ENCODE data around the gene HOXA10.

HOXA10 gene

DNA sequence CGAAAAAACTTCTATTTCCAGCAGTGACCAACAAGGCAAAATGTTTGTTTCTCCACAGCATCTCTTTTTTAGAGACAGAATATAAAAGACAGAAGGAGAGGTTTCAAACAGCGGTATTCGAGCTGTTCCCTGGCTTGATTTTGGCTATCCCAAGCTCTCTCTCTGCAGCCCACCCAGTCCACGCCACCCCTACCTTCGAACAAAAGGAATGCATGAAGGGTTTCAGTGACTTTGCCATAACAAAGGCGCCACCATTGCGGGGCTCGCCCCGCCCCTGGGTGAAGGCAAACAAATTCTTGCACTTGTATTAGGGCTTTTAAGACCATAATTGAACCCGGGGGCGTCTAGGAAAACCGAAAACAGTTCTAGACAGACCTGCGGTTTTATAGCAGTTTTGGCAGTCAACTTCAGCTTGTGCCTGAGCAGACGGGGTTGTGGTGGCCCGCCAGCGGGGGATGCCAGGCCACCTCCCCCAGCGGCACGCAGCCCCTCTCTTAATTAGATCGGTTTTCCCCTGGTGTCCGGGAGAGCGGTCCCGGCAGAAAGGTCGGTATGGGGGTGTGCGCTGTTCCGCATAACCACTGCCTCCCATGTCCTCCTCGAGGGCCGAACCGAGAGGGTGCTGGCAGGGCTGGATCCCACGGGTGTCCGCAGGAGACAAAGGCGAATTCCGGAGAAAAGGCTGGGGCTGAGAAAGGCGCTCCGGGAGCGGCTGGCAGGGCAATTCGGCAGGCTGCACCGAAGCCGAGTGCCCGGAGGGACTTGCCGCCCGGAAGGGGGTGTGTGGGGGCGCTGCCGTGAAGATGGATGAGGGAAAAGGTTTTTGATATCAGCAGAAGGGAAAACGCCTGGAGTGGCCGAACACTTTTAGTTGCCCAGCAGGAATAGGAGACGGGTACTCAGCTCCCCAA is 13.6 kb upstream of the HOXA10 start:
- no peak for FAIRE-seq
- TF ChIP-seq POLR2AphosphoS5 (IDR thresholded peaks at IDR 0.05; ENCODE audit: low read depth, low read length) = no peak
- no peak for TF ChIP-seq TAF1 (IDR thresholded peaks at IDR 0.05; ENCODE audit: borderline replicate concordance, low read depth, low read length)
- TF ChIP-seq POLR2A (IDR thresholded peaks at IDR 0.05; ENCODE audit: low read depth, low read length) = no peak
- DNase-seq (ENCODE audit: insufficient read length) = no peak

DNA sequence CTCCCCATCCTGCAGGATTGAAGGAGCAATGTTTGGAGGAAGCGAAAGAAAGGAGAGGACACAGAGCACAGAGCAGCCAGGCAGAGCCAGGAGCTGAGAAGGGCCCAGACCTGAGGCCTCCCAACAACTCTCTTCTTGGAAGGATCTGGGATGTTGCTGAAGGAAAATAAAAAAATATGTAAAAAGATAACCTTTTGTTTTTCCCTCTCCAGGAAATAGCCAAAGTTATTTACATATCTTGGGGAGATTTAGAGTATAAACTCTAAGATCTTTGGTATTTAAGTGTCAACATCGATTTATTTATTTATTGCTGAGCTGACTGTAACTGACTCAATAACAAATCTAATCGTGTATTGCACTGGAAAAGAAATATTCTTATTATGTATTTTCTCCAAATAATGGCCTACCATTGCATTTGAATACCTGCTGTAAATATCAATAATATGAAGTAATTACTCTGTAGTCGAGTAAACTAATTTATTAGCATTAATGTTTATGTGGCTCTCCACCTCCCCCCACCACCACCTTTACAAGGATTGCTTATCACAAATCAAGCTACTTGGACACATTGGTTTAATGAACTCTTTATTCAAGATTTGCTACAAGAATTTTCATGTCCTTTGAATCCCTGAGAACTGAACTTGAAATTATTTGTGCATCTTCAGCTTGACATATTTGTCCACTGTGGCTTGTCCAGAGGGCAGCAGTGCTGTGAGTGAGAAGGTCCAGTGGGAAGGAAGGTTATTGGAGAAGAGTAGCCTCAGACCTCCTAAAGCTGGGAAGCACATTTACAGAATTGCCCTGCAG is 12.8 kb upstream of the HOXA10 start:
- no peak for DNase-seq (ENCODE audit: insufficient read length)
- no peak for FAIRE-seq
- no peak for TF ChIP-seq TAF1 (IDR thresholded peaks at IDR 0.05; ENCODE audit: borderline replicate concordance, low read depth, low read length)
- TF ChIP-seq POLR2AphosphoS5 (IDR thresholded peaks at IDR 0.05; ENCODE audit: low read depth, low read length) = no peak
- no peak for TF ChIP-seq POLR2A (IDR thresholded peaks at IDR 0.05; ENCODE audit: low read depth, low read length)

DNA sequence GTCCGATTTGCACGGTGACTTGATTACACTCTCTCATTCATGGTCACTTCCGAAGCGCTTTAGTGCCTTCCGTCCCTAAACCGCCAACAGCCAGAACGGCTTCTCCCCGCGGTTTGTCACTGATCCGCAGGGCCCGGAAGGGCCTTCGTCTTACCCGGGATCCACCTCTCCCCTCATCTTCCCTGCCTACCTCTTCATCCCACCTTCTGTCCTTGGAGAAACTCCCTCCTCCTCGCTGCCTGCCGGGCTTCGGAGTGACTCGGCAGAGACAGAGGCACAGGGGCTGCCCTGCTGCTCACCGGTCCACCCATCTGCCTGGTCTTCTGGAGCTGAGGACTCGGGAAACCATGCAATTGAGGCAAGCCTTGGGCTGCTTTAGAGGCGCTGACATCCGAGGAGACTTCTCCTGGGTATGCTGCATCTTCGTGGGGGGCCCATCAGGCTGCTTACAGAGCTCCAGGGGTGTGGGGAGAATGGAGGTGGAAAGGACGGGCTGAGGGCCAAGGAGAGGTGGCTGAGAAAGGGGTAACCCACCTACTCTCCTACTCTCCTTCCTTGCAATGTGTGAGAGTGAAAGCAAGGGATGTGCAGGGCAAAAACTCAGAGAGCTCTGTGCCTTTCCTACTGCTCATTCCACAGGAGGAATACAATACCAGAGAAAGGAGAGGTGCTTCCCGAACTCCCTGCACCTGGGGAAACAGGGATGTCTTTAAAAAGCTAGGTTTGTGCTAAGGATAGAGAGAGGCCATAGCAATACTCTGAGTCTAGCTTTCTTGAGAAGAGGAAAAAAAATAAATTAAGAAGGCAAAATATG is 11.9 kb upstream of the HOXA10 start:
- DNase-seq (ENCODE audit: insufficient read length) (no peak), FAIRE-seq (no peak)
- no peak for TF ChIP-seq TAF1 (IDR thresholded peaks at IDR 0.05; ENCODE audit: borderline replicate concordance, low read depth, low read length)
- no peak for TF ChIP-seq POLR2A (IDR thresholded peaks at IDR 0.05; ENCODE audit: low read depth, low read length)
- TF ChIP-seq POLR2AphosphoS5 (IDR thresholded peaks at IDR 0.05; ENCODE audit: low read depth, low read length) = no peak

DNA sequence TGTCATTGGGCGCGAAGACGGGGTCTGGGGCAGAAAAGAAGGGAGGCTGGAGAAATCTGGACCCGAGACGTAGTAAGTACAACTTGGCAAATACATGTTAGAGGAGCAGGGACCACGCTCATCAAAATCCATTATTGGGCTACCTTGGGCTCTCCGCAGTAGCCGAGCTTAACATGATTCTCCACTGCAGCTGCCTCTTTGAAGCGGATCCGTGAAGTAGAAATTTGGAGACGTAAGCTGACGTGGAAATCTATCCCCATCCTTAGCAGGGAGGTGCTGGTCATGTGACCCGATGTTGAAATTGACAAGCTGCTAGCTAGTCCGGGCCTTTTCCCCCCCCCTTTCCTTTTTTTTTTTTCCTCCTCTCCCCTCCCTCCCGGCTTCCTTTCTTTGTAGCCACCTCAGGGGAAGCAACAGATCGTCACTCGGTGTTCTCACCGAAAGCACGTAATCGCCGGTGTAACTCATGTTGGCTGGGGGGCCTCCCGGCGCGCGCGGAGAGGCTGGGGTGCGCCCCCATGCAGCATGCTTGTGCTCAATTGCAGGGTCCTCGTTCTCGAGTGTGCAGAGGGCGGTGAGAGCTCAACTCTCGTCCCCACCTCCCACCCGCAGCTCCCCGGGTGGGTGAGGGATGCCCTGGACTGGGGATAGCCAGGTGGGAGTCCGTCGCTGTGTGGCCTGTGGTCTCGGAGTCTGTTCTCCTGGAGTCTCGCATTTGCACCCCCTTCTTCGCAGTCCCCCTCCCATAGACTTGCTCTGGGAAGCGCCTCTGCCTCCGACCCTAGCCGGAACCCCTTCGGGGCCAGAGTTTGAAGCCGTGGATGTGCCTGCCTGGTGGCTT is 11.1 kb upstream of the HOXA10 start, which contains the start of gene HOXA11:
Gene HOXA11, minus strand, starts transcription at position 220 of the 841 bp plus-strand sequence. Its CDS starts 88 bp downstream, at position 132.
- DNase-seq (ENCODE audit: insufficient read length) = no peak
- FAIRE-seq = no peak
- TF ChIP-seq POLR2AphosphoS5 (IDR thresholded peaks at IDR 0.05; ENCODE audit: low read depth, low read length) (no peak), TAF1 (IDR thresholded peaks at IDR 0.05; ENCODE audit: borderline replicate concordance, low read depth, low read length) (no peak), POLR2A (IDR thresholded peaks at IDR 0.05; ENCODE audit: low read depth, low read length) (no peak)

DNA sequence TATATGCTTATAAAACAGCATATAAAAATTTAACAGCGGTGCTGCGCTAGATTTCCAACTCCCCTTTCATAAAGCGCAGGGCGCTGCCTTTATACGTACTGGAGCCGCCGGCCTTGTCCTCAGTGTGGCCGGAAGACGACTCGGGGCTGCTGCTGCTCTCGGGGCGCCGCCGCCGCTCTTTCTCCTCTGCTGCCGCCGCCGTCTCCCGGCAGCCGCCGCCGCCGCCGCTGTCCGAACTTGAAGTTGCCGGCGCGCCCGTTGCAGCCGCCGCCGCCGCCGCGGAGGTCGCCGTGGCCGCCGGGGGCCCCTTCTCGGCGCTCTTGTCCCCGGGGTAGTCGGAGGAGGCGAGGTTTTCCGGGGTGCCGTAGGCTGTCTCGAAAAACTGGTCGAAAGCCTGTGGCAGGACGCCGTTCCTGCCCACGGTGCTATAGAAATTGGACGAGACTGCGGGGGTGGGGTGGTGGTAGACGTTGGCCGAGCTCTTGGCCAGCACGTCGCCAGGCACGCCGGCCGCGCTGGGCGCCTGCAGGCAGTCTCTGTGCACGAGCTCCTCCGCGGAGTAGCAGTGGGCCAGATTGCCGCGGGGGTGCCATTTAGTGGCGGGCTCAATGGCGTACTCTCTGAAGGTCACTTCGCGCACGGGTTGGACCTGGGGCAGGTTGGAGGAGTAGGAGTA is 10.4 kb upstream of the HOXA10 start:
- FAIRE-seq (no peak), DNase-seq (ENCODE audit: insufficient read length) (no peak)
- no peak for TF ChIP-seq POLR2AphosphoS5 (IDR thresholded peaks at IDR 0.05; ENCODE audit: low read depth, low read length)
- no peak for TF ChIP-seq POLR2A (IDR thresholded peaks at IDR 0.05; ENCODE audit: low read depth, low read length)
- TF ChIP-seq TAF1 (IDR thresholded peaks at IDR 0.05; ENCODE audit: borderline replicate concordance, low read depth, low read length) = no peak

DNA sequence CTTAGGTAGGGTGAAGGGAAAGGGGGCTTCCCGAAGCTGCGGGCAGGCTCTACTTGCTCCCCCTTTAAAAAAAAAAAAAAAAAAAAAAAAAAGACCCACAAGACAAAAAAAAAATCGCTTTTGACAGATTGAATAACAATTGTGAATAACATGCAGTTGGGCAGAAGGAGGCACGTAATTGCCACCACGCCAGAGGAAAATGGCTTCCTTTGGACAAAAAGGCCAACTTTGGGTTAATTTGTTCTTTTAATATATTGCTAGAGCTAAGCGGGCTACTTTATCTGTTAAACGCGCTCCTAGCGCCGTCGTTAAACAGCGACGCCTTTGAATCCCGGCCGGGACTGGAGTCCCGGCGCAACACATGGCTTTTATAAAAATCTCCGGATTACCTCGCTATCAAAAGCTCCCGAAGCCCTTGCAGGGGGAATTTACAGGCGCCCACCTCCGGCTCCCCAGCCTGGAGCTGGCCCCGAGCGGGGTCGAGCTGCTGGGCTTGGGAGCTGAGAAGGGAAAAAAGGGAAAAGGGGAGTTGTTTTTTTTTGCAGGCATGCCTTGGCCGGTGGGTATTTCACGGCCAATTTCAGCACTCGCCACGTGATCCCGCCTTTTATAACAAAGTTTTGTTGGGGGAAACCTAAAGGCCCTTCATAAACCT is 9.7 kb upstream of the HOXA10 start:
- DNase-seq (ENCODE audit: insufficient read length) = no peak
- FAIRE-seq = no peak
- TF ChIP-seq POLR2A (IDR thresholded peaks at IDR 0.05; ENCODE audit: low read depth, low read length) (no peak), TAF1 (IDR thresholded peaks at IDR 0.05; ENCODE audit: borderline replicate concordance, low read depth, low read length) (no peak), POLR2AphosphoS5 (IDR thresholded peaks at IDR 0.05; ENCODE audit: low read depth, low read length) (no peak)

DNA sequence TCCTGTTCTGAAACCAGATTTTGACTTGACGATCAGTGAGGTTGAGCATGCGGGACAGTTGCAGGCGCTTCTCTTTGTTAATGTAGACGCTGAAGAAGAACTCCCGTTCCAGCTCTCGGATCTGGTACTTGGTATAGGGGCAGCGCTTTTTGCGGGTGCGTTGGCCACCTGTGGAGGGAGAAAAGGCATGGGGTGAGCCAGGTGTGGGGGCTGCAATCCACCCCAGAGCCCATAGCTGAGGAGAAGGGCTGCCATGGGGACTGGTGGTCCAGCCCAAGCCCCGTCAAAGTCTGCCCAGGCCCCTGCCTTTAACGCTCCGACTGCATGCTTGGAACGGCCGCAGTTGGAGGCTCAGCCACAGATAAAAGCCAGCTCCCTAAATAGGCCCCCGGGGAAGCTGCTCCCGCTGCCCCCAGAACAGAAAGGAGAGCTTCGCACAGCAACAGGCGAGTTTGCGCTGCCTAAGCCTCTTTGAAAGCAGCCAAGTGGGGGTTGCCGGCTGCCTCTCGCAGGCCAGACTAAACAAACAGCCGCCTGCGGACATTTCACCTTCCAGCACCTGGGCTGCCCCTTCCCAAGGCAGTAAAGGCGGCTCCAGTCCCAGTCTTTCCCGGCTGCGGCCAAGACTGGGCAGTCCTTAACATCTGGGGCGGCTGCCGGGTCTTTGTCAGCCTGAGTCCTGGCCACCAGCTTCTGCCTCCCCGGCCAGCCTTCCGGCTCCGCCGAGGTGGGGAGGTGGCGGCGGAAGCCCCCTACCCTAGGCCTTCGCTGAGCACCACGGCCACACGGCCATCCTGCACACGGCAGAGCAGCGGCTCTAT is 9.0 kb upstream of the HOXA10 start:
- no peak for FAIRE-seq
- TF ChIP-seq POLR2AphosphoS5 (IDR thresholded peaks at IDR 0.05; ENCODE audit: low read depth, low read length) = no peak
- TF ChIP-seq POLR2A (IDR thresholded peaks at IDR 0.05; ENCODE audit: low read depth, low read length) = no peak
- no peak for TF ChIP-seq TAF1 (IDR thresholded peaks at IDR 0.05; ENCODE audit: borderline replicate concordance, low read depth, low read length)
- no peak for DNase-seq (ENCODE audit: insufficient read length)

DNA sequence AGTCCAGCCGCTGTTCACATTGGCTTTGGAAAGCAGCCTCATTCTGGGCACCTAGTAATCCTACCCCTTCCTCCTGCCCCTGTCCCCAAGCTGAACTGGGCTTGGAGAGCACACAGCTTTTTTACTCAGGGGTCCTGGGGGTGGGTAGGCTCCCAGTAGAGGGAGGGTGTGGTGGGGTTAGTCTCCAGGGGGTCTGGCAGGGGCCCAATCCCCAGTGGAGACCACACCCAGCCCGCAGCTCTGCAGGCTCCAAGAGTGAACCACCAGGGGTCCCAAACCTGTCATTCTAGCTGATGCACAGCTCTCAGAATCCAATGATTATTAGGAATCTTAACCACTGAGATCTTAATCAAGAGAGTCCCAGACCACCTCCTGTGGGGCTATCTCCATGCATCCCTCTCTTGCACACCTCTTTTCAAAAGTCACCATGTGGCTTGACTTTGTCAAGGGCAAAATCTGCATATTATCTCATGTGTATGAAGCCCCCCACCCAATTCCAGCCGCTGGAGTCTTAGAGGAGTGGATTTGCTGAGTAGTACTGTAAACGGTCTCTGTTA is 8.2 kb upstream of the HOXA10 start:
- no peak for FAIRE-seq
- DNase-seq (ENCODE audit: insufficient read length) = no peak
- TF ChIP-seq POLR2AphosphoS5 (IDR thresholded peaks at IDR 0.05; ENCODE audit: low read depth, low read length) = no peak
- no peak for TF ChIP-seq POLR2A (IDR thresholded peaks at IDR 0.05; ENCODE audit: low read depth, low read length)
- TF ChIP-seq TAF1 (IDR thresholded peaks at IDR 0.05; ENCODE audit: borderline replicate concordance, low read depth, low read length) = no peak

Data from GM12892 (cell line).